Ovary (tissue), 9 donors: Measurements from ENCODE around the gene EIF2B2. TPM values are rescaled to one million over a fixed set of nuclear protein-coding genes. Genes with fewer than 3 reads are reported as not detected.

ENCODE experiments used
- DNase-seq, 5 donors: peaks; one replicate each; pipeline ENCODE4 v3.0.0-alpha.2; 2019 to 2020
- H3K27ac ChIP-seq, 2 donors: fragments of 200-600 bp; one replicate each; pipeline versions ENCODE4 v1.5.1 to v1.8.0; 2019 to 2022
- H3K27me3 ChIP-seq: fragments of 200-600 bp; one replicate; pipeline ENCODE4 v1.8.0; 2022
- H3K36me3 ChIP-seq: fragments of 200-600 bp; sonication (generic); one replicate; pipeline ENCODE4 v1.5.1; 2019
- H3K4me1 ChIP-seq: one replicate; pipeline ENCODE4 v1.8.1; 2013; ENCODE audit warnings: mild to moderate bottlenecking, moderate library complexity; ENCODE audit not compliant: insufficient read depth
- H3K4me3 ChIP-seq: fragments of 200-600 bp; sonication (generic); one replicate; pipeline ENCODE4 v1.5.1; 2017
- H3K9me3 ChIP-seq, 2 donors: fragments of 200-600 bp in 1 of 2; sonication (generic) in 1 of 2; one replicate each; pipeline versions ENCODE4 v1.5.1 to v1.8.1; 2013 to 2019; ENCODE audit warnings: mild to moderate bottlenecking in 1 of 2, moderate library complexity in 1 of 2
- EP300 ChIP-seq: sonication (generic); formaldehyde crosslinking; IDR thresholded peaks from one replicate; pipeline ENCODE4 v1.6.1; 2017; ENCODE audit warnings: antibody characterized with exemption
- POLR2A ChIP-seq: fragments of 450-650 bp; IDR thresholded peaks from one replicate; pipeline ENCODE4 v1.6.1; 2017; ENCODE audit warnings: antibody characterized with exemption, mild to moderate bottlenecking, moderate library complexity
- WGBS, 3 donors: extraction: QIAGEN DNeasy Blood & Tissue Kit in 1 of 3; methylation state at CpG; one replicate each; pipeline versions ENCODE4 v1.1.5 to v1.1.7; 2013 to 2017; 5-methylcytosine and 5-hydroxymethylcytosine counted together
- intact Hi-C, 4 donors: fragments of 100-400 bp; cut with DNase I; formaldehyde crosslinking; loops; one replicate each; pipeline versions ENCODE4 v1.11.0 to v1.15.1; 2022 to 2023
- polyA plus RNA-seq, 2 donors: library from polyadenylated mRNA; stranded (reverse); fragments of 200-250 nt in 1 of 2; fragments of 350-450 nt in 1 of 2; fragmentation: Illumina TruSeq in 1 of 2; extraction: RNeasy Lipid Tissue Mini Kit (QIAGEN cat#74804) in 1 of 2; gene quantifications; one replicate each; pipeline ENCODE4 v1.2.3, GENCODE V29; 2013 to 2014
- total RNA-seq, 7 donors: library from RNA; depleted of rRNA in 2 of 7; stranded (reverse); fragments of >200 nt in 2 of 7; fragmentation: NEBNext Ultra II Directional in 3 of 7; extraction: Animal tissue kit (Norgen Biotek cat#: 25700) in 3 of 7; gene quantifications; one replicate each; pipeline versions ENCODE4 v1.1.0 to v1.2.4, GENCODE V29; 2016 to 2023
- TF ChIP-seq, protein P1 (sequence below), 3 donors: fragments of 450-650 bp in 2 of 3; fragments of 200-600 bp in 1 of 3; IDR thresholded peaks; one replicate each; pipeline versions ENCODE4 v1.5.1 to v1.8.0; 2016 to 2022; ENCODE audit warnings: antibody characterized with exemption in 3 of 3, mild to moderate bottlenecking in 1 of 3
- donor health status: DM: no; HTN: no; CAD: no; lungs with moderate emphysema.
- donor health status: DM: no; HTN: no; CAD: no.
- donor health status: Bipolar disorder and iron deficiency.
- donor health status: DM: yes; HTN: yes; CAD: no.
- donor health status: DM: no; HTN: no; CAD: no.
- donor health status: DM: yes; HTN: yes; CAD: no.

Gene EIF2B2
- total and polyA plus RNA-seq, 9 donors: 8.8 to 59.9 (median 30.6) TPM

DNA sequence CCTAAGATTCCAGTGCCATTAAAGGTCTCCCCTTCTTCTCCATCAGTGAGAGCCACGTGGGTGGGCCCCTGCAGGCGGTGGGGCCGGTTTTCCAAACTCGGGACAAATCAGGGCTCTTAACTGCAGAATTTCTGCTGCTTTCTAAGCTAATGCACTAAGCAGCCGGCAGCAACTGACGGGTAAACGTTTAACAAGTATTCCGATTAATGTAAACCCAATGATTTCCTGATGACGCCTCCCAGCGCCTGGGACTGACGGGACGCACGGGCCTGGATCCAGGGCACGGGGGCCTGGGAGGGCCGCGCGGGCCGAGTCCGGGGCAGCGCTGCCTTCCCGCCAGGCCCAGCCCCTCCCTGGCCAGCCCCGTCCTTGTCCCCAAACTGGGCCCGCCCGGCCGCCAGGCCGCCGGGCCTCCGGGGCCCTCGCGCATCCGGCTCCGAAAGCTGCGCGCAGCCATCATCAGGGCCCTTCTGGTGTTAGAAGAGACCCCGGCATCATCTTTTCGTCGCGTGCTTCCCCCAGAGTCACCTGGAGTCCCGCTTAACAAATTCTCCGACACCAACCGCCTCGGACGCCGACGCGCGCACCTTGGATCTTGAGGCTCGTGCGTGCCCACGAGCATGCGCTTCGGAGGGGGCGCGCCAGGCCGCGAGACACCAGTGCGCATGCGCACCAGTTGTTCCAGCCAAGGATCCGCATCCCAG is 48.3 kb downstream of the EIF2B2 start, which contains the start of gene MLH3:
Gene MLH3 (minus strand): TSS at position 616 of the 704 bp plus-strand sequence. CDS start 1,812 bp downstream, outside the sequence.
- H3K27ac ChIP-seq: peak within 1 kb of the TSS; percentile 62 to 72
- intact Hi-C loops: no loop called here
- peak; percentile 83 to 92 (median 88) for DNase-seq
- no peaks in the 10 kb centered on the region for H3K27me3 ChIP-seq
- WGBS, 3 donors: 0 to 1% (median 0%) methylated on average over 55 to 59 of the region's 59 CpGs
- no peaks in the 10 kb centered on the region for H3K36me3 ChIP-seq
- peaks cover 4% of the 10 kb centered on the region for H3K4me1 ChIP-seq
- H3K4me3 ChIP-seq: peak within 1 kb of the TSS; percentile 52
- H3K9me3 ChIP-seq: no peaks in the 10 kb centered on the region
- no peak for TF ChIP-seq EP300
- TF ChIP-seq, protein P1, sequence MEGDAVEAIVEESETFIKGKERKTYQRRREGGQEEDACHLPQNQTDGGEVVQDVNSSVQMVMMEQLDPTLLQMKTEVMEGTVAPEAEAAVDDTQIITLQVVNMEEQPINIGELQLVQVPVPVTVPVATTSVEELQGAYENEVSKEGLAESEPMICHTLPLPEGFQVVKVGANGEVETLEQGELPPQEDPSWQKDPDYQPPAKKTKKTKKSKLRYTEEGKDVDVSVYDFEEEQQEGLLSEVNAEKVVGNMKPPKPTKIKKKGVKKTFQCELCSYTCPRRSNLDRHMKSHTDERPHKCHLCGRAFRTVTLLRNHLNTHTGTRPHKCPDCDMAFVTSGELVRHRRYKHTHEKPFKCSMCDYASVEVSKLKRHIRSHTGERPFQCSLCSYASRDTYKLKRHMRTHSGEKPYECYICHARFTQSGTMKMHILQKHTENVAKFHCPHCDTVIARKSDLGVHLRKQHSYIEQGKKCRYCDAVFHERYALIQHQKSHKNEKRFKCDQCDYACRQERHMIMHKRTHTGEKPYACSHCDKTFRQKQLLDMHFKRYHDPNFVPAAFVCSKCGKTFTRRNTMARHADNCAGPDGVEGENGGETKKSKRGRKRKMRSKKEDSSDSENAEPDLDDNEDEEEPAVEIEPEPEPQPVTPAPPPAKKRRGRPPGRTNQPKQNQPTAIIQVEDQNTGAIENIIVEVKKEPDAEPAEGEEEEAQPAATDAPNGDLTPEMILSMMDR (IDR thresholded peaks at IDR 0.05): no peak
- peak; percentile 77 for TF ChIP-seq POLR2A

DNA sequence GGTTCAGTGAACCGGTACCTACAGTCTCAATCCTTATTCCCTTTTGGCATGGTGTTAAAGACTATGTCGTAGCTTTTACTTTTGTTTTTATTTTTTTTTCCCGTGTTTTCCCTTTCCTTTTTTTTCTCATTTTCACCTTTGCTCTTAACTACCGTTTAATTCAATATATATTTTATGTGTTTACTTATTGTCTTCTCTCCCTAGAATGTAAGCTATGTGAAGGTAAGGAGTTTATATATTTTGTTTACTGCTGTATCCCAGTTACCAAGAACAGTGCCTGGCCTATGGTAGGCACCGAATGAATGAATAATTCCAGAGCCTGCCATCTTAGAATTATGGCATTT is 48.8 kb downstream of the EIF2B2 start:
- no peaks in the 10 kb centered on the region for H3K9me3 ChIP-seq
- DNase-seq: no peak
- intact Hi-C loops: no loop called here
- H3K4me3 ChIP-seq: peak overlapping the region; percentile 52
- peak overlapping the region in 1 of 2 donors; percentile 72 for H3K27ac ChIP-seq
- no peaks in the 10 kb centered on the region for H3K27me3 ChIP-seq
- 15 to 17% (median 17%) methylated on average over 5 of the region's 5 CpGs for WGBS, 3 donors
- no peaks in the 10 kb centered on the region for H3K36me3 ChIP-seq
- TF ChIP-seq EP300: no peak
- no peak for TF ChIP-seq POLR2A
- TF ChIP-seq, protein P1 (IDR thresholded peaks at IDR 0.05): no peak
- H3K4me1 ChIP-seq: peaks cover 4% of the 10 kb centered on the region

DNA sequence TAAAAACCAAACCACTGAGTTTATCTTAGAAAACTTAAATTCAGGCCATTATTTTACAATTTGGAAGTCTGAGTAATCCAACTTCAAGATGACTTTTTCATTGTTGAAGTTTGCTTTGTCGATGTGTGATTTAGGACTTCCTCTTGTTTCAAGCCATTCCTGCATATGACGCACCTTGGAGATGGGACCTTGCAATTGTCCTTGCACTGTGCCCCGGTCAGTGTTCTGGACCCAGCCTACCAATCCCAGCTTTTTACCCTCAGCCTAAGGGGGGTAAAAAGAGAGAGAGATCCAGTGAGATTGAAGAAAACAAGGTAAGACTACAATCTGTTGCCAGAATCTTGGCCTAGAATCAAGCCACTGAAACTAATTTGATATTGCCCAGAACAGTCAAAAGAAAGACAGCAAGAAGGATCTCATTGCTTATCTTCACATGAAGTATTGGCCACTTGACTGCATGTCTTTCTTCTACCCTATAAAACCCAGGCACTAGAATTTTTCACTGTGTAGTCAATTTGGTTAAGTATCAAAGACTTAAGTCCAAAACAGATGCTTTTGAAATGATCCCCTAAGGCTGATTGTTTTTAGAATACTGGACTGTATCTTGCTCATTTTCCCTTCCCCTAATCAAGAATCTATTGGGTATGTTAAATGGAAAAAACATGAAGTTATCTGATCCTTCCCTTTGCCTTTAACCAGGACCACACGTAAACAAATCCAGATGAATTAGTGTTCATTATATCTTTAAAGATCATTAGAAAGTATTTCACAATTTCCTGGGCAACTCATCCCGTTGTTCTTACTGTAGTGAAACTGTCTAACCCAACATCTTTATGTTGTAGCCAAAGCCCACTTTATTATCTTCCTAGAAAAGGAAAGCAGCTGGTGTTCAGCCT is 50.9 kb downstream of the EIF2B2 start:
- Histone ChIP-seq H3K36me3 (no peaks in the 10 kb centered on the region), H3K27me3 (no peaks in the 10 kb centered on the region), H3K27ac (no peak overlapping the region), H3K4me3 (no peak overlapping the region), H3K9me3 (no peaks in the 10 kb centered on the region), H3K4me1 (peaks cover 3% of the 10 kb centered on the region)
- intact Hi-C loops: no loop called here
- 56 to 62% (median 60%) methylated on average over 5 of the region's 5 CpGs for WGBS, 3 donors
- TF ChIP-seq POLR2A (no peak), EP300 (no peak)
- TF ChIP-seq, protein P1 (IDR thresholded peaks at IDR 0.05): no peak
- no peak for DNase-seq

DNA sequence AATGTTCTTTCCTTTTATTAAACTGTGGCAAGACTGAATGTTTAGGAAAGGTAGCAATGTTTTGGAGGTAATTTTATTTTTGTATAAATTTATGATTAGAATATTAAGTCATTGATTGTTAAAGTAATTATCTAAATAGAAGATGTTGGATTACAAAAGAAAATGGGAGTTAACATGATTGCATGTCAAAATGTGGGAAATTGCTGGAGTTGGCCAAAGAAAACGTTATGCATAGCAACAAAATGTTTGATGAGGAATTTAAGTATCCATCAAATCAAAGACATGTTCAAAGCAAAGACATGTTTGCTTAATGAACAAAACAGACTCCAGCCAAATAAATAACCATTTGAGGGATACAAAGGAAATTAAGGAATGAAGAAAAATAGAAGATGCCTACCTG is 51.7 kb downstream of the EIF2B2 start:
- Histone ChIP-seq H3K4me1 (peaks cover 3% of the 10 kb centered on the region), H3K27ac (no peak overlapping the region), H3K9me3 (no peaks in the 10 kb centered on the region), H3K27me3 (no peaks in the 10 kb centered on the region), H3K36me3 (no peaks in the 10 kb centered on the region), H3K4me3 (no peak overlapping the region)
- DNase-seq: no peak
- intact Hi-C loops: no loop called here
- 48 to 60% (median 58%) methylated on average over 1 of the region's 1 CpG for WGBS, 3 donors
- TF ChIP-seq POLR2A (no peak), EP300 (no peak)
- TF ChIP-seq, protein P1 (IDR thresholded peaks at IDR 0.05): no peak
